ENCODE results near the gene AOC1. TPM values are rescaled to one million over a fixed set of nuclear protein-coding genes. Genes with fewer than 3 reads are reported as not detected.

Gene AOC1
- total and polyA plus RNA-seq, 2 of the 13 experiments (the other 11 are each of a cell fraction or from before 2014, with no cell fraction given), result not detected

DNA sequence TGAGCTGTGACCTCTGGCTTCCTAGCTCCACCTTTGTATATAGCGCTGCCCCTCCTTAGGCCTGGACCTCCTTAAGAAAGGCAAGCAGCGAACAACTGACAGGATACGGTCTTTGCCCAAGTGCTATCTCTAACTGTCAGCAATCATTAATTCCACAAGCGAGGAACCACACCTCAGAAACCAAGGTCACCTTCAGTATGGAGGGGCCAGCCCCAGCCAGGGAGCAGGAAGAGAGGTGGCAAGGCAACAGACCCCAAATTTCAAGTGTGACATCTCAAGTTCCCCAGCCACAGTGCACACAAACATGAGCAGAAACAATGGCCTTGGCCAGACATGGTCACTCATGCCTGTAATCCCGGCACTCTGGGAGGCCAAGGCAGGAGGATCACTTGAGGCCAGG lies 4.8 kb upstream of the AOC1 start (continued):
- TF ChIP-seq, protein P1, sequence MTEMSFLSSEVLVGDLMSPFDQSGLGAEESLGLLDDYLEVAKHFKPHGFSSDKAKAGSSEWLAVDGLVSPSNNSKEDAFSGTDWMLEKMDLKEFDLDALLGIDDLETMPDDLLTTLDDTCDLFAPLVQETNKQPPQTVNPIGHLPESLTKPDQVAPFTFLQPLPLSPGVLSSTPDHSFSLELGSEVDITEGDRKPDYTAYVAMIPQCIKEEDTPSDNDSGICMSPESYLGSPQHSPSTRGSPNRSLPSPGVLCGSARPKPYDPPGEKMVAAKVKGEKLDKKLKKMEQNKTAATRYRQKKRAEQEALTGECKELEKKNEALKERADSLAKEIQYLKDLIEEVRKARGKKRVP (CRISPR knock-in tag; IDR thresholded peaks at IDR 0.05), result no peak
- TF ChIP-seq NR2F1 (CRISPR knock-in tag; IDR thresholded peaks at IDR 0.05), result no peak
- no peak for TF ChIP-seq TCF7L2 (IDR thresholded peaks at IDR 0.05; ENCODE audit: low read depth, low read length)

DNA sequence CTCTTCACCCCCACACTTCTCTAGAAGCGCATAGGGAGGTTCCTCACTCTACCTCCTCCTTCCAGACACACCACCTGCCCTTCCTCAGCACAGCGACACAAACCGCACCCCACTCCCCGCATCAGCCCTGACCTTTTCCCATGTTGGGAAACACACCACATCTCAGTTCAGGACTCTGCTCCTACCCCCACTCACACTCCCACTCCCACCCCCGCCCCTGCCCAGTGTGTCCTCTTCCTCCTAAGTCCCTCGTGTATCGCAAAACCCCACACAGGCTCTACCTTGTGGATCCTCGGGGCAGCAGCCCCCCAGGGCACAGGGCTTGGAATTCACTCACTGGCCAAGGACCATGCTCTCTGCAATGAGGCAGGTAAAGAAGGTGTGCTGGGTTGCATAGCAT lies 4.2 kb upstream of the AOC1 start:
- no TSS peak for BruUV-seq (replicated peaks)

More for the DNA sequence above, 4.2 kb upstream of the AOC1 start:
- DNase-seq (ENCODE audit: low spot score), result no peak
- ATAC-seq, result no peak
- no peak for FAIRE-seq
- ChIA-PET CTCF (ENCODE audit: low intra/inter-chr PET ratio, low total read pairs) (no interaction called here), POLR2A (no interaction called here)
- Histone ChIP-seq H3K9me3 (ENCODE audit: low read length) (no peaks in the 10 kb centered on the region), H3K9ac (ENCODE audit: insufficient read depth, low read depth, low read length) (no peak overlapping the region), H3K4me2 (ENCODE audit: low read depth, low read length) (no peak overlapping the region), H3K27ac (ENCODE audit: extremely low read length, insufficient read depth, low read length) (no peak overlapping the region), H2AFZ (ENCODE audit: low read length) (no peak overlapping the region), H3K4me1 (ENCODE audit: insufficient read depth, low read length) (no peaks in the 10 kb centered on the region), H3K79me2 (ENCODE audit: insufficient read depth, low read length) (no peaks in the 10 kb centered on the region), H3K27me3 (ENCODE audit: control insufficient read depth in 1 of 2, insufficient read depth in 2 of 2, low read length in 2 of 2) (peaks cover 6 to 48% of the 10 kb centered on the region in 2 experiments), H4K20me1 (ENCODE audit: insufficient read depth, low read length) (no peaks in the 10 kb centered on the region), H3K4me3 (replicated peaks in 1 of 3; ENCODE audit: insufficient read depth in 1 of 3, low read depth in 2 of 3, low read length in 3 of 3) (no peak overlapping the region), H3K36me3 (replicated peaks in 1 of 2; ENCODE audit: control insufficient read depth in 1 of 2, insufficient read depth in 2 of 2, low read length in 2 of 2) (no peaks in the 10 kb centered on the region)
- in situ Hi-C loops (cut with HindIII; ENCODE audit: extremely low pct_ligation_motif_present, low pct_unique_long_range_greater_than_20kb), result no loop called here
- WGBS (ENCODE audit: low lambda C conversion rate), result 41% methylated on average over 8 of the region's 8 CpGs
- intact Hi-C loops (cut with micrococcal nuclease; ENCODE audit: unreplicated experiment), result no loop called here
- TF ChIP-seq, protein P2, sequence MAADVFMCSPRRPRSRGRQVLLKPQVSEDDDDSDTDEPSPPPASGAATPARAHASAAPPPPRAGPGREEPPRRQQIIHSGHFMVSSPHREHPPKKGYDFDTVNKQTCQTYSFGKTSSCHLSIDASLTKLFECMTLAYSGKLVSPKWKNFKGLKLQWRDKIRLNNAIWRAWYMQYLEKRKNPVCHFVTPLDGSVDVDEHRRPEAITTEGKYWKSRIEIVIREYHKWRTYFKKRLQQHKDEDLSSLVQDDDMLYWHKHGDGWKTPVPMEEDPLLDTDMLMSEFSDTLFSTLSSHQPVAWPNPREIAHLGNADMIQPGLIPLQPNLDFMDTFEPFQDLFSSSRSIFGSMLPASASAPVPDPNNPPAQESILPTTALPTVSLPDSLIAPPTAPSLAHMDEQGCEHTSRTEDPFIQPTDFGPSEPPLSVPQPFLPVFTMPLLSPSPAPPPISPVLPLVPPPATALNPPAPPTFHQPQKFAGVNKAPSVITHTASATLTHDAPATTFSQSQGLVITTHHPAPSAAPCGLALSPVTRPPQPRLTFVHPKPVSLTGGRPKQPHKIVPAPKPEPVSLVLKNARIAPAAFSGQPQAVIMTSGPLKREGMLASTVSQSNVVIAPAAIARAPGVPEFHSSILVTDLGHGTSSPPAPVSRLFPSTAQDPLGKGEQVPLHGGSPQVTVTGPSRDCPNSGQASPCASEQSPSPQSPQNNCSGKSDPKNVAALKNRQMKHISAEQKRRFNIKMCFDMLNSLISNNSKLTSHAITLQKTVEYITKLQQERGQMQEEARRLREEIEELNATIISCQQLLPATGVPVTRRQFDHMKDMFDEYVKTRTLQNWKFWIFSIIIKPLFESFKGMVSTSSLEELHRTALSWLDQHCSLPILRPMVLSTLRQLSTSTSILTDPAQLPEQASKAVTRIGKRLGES (CRISPR knock-in tag; IDR thresholded peaks at IDR 0.05; ENCODE audit: borderline replicate concordance), result no peak
- TF ChIP-seq RBAK (CRISPR knock-in tag; IDR thresholded peaks at IDR 0.05), result no peak
- no peak for TF ChIP-seq HMG20A (CRISPR knock-in tag; IDR thresholded peaks at IDR 0.05; ENCODE audit: borderline replicate concordance)
- no peak for TF ChIP-seq POLR2AphosphoS5 (IDR thresholded peaks at IDR 0.05; ENCODE audit: low read depth, low read length)
- TF ChIP-seq GZF1 (CRISPR knock-in tag; IDR thresholded peaks at IDR 0.05), result no peak
- TF ChIP-seq, protein P3, sequence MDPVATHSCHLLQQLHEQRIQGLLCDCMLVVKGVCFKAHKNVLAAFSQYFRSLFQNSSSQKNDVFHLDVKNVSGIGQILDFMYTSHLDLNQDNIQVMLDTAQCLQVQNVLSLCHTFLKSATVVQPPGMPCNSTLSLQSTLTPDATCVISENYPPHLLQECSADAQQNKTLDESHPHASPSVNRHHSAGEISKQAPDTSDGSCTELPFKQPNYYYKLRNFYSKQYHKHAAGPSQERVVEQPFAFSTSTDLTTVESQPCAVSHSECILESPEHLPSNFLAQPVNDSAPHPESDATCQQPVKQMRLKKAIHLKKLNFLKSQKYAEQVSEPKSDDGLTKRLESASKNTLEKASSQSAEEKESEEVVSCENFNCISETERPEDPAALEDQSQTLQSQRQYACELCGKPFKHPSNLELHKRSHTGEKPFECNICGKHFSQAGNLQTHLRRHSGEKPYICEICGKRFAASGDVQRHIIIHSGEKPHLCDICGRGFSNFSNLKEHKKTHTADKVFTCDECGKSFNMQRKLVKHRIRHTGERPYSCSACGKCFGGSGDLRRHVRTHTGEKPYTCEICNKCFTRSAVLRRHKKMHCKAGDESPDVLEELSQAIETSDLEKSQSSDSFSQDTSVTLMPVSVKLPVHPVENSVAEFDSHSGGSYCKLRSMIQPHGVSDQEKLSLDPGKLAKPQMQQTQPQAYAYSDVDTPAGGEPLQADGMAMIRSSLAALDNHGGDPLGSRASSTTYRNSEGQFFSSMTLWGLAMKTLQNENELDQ (CRISPR knock-in tag; IDR thresholded peaks at IDR 0.05; ENCODE audit: borderline replicate concordance), result no peak
- TF ChIP-seq ZKSCAN5 (CRISPR knock-in tag; IDR thresholded peaks at IDR 0.05), result no peak
- no peak for TF ChIP-seq ZNF124 (CRISPR knock-in tag; IDR thresholded peaks at IDR 0.05)
- TF ChIP-seq, protein P4, sequence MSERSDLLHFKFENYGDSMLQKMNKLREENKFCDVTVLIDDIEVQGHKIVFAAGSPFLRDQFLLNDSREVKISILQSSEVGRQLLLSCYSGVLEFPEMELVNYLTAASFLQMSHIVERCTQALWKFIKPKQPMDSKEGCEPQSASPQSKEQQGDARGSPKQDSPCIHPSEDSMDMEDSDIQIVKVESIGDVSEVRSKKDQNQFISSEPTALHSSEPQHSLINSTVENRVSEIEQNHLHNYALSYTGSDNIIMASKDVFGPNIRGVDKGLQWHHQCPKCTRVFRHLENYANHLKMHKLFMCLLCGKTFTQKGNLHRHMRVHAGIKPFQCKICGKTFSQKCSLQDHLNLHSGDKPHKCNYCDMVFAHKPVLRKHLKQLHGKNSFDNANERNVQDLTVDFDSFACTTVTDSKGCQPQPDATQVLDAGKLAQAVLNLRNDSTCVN (CRISPR knock-in tag; IDR thresholded peaks at IDR 0.05; ENCODE audit: borderline replicate concordance), result no peak
- TF ChIP-seq AKAP8 (CRISPR knock-in tag; IDR thresholded peaks at IDR 0.05), result no peak

All from HepG2 (cell line).